ENCODE measurements around the gene EVC. TPM values are rescaled to one million over a fixed set of nuclear protein-coding genes. Genes with fewer than 3 reads are reported as not detected.

Gene EVC
- total RNA-seq, 1 experiment from 2014 or later = 17.3 TPM

DNA sequence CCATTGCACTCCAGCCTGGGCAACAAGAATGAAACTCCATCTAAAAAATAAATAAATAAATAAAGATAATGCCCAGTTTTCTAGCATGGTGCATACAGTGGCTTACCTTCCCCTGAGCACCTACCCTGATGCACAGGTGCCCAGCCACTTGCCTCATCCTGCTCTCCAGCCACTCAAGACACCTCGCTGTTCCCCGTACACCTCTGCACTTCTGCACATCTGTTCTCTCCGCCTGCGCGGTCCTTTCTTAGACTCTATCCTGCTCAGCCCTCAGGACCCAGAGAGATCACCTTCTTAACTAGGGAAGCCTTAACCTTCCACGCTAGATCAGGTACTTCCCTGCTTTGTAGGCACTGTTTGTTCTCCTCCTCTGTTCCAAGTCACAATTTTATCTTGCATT is 2.9 kb downstream of the EVC start:
- no peak for DNase-seq (ENCODE audit: low spot score)
- intact Hi-C loops (cut with micrococcal nuclease; ENCODE audit: unreplicated experiment) = no loop called here
- Histone ChIP-seq H3K27ac (ENCODE audit: low read depth, low read length, poor library complexity, severe bottlenecking) (no peak overlapping the region), H3K36me3 (ENCODE audit: insufficient read depth, low read length, poor library complexity, severe bottlenecking) (peaks cover 4% of the 10 kb centered on the region), H3K4me1 (ENCODE audit: insufficient read depth, low read length, poor library complexity, severe bottlenecking) (peaks cover 19% of the 10 kb centered on the region), H3K9me3 (ENCODE audit: low read depth, low read length, poor library complexity, severe bottlenecking) (peaks cover 9% of the 10 kb centered on the region), H3K27me3 (replicated peaks; ENCODE audit: insufficient read depth, low read depth, low read length, poor library complexity) (no peaks in the 10 kb centered on the region), H3K4me3 (ENCODE audit: low read depth, low read length, poor library complexity, severe bottlenecking) (no peak overlapping the region)
- CTCF ChIA-PET = no interaction called here
- POLR2A ChIA-PET (ENCODE audit: low non-redundant PET) = no interaction called here
- BruUV-seq (replicated peaks) = no TSS peak
- TF ChIP-seq, protein P1, sequence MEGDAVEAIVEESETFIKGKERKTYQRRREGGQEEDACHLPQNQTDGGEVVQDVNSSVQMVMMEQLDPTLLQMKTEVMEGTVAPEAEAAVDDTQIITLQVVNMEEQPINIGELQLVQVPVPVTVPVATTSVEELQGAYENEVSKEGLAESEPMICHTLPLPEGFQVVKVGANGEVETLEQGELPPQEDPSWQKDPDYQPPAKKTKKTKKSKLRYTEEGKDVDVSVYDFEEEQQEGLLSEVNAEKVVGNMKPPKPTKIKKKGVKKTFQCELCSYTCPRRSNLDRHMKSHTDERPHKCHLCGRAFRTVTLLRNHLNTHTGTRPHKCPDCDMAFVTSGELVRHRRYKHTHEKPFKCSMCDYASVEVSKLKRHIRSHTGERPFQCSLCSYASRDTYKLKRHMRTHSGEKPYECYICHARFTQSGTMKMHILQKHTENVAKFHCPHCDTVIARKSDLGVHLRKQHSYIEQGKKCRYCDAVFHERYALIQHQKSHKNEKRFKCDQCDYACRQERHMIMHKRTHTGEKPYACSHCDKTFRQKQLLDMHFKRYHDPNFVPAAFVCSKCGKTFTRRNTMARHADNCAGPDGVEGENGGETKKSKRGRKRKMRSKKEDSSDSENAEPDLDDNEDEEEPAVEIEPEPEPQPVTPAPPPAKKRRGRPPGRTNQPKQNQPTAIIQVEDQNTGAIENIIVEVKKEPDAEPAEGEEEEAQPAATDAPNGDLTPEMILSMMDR (conservative IDR thresholded peaks at IDR 0.05; ENCODE audit: low read depth, low read length) = no peak
- TF ChIP-seq EZH2 (IDR thresholded peaks at IDR 0.05; ENCODE audit: borderline replicate concordance, low read depth, low read length, poor library complexity, severe bottlenecking) = no peak

DNA sequence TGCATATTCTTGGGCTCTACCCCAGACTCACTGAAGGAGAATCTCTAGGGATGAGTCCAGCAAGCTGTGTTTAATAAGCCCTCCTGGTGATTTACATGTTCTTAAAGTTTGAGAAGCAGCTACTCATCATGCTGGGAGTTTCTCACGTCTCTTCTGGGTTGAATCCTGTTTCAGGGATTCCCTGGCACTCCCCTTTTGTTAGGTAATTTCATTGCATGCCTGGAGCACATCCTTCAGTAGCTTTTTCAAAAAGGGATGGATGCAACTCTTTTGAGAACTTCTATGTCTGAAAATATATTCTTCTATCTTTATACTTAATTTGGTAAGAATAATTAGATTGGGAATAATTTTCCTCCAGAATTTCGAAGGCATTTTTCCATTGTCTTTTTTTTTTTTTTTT is 4.4 kb downstream of the EVC start:
- DNase-seq (ENCODE audit: low spot score) = no peak
- peaks cover 4% of the 10 kb centered on the region for H3K4me1 ChIP-seq (ENCODE audit: insufficient read depth, low read length, poor library complexity, severe bottlenecking)
- H3K27me3 ChIP-seq (replicated peaks; ENCODE audit: insufficient read depth, low read depth, low read length, poor library complexity) = no peaks in the 10 kb centered on the region
- no TSS peak for BruUV-seq (replicated peaks)
- H3K36me3 ChIP-seq (ENCODE audit: insufficient read depth, low read length, poor library complexity, severe bottlenecking) = peaks cover 4% of the 10 kb centered on the region
- intact Hi-C loops (cut with micrococcal nuclease; ENCODE audit: unreplicated experiment) = no loop called here
- no peak overlapping the region for H3K27ac ChIP-seq (ENCODE audit: low read depth, low read length, poor library complexity, severe bottlenecking)
- TF ChIP-seq EZH2 (IDR thresholded peaks at IDR 0.05; ENCODE audit: borderline replicate concordance, low read depth, low read length, poor library complexity, severe bottlenecking) = no peak
- TF ChIP-seq, protein P1 (conservative IDR thresholded peaks at IDR 0.05; ENCODE audit: low read depth, low read length) = no peak
- ChIA-PET CTCF (no interaction called here), POLR2A (ENCODE audit: low non-redundant PET) (no interaction called here)
- no peak overlapping the region for H3K4me3 ChIP-seq (ENCODE audit: low read depth, low read length, poor library complexity, severe bottlenecking)
- peaks cover 9% of the 10 kb centered on the region for H3K9me3 ChIP-seq (ENCODE audit: low read depth, low read length, poor library complexity, severe bottlenecking)

DNA sequence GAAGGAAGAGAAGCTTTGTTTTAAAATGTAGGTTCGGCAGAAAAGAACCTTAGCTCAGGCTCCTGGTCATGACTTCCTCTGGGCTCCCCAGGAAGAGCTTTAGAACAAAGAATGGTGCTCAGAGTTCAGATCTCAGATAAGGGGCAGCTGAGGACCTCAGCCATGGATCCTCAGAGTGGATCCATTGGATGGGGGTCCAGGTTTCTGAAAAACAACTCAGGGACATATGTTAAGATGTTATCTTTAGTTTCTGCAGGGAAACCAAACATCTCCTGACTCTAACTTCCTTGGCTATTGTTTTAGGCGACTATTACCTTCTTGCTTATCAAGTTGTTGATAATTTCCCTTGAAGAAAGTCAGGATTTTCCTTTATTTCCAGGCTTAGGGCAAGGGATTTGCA is 5.4 kb downstream of the EVC start:
- Histone ChIP-seq H3K9me3 (ENCODE audit: low read depth, low read length, poor library complexity, severe bottlenecking) (peaks cover 9% of the 10 kb centered on the region), H3K27me3 (replicated peaks; ENCODE audit: insufficient read depth, low read depth, low read length, poor library complexity) (no peaks in the 10 kb centered on the region), H3K27ac (ENCODE audit: low read depth, low read length, poor library complexity, severe bottlenecking) (no peak overlapping the region), H3K4me3 (ENCODE audit: low read depth, low read length, poor library complexity, severe bottlenecking) (no peak overlapping the region), H3K36me3 (ENCODE audit: insufficient read depth, low read length, poor library complexity, severe bottlenecking) (peaks cover 4% of the 10 kb centered on the region), H3K4me1 (ENCODE audit: insufficient read depth, low read length, poor library complexity, severe bottlenecking) (no peaks in the 10 kb centered on the region)
- intact Hi-C loops (cut with micrococcal nuclease; ENCODE audit: unreplicated experiment) = no loop called here
- TF ChIP-seq EZH2 (IDR thresholded peaks at IDR 0.05; ENCODE audit: borderline replicate concordance, low read depth, low read length, poor library complexity, severe bottlenecking) = no peak
- TF ChIP-seq, protein P1 (conservative IDR thresholded peaks at IDR 0.05; ENCODE audit: low read depth, low read length) = no peak
- ChIA-PET CTCF (no interaction called here), POLR2A (ENCODE audit: low non-redundant PET) (interaction anchor here (0.6 kb wide), 1 partner anchor 9 kb away, joined by 4 read pairs; no protein-coding TSS in a partner anchor)
- BruUV-seq (replicated peaks) = no TSS peak
- DNase-seq (ENCODE audit: low spot score) = no peak
